K562 (cell line): ENCODE measurements around the gene MOB3C. TPM values are rescaled to one million over a fixed set of nuclear protein-coding genes. Genes with fewer than 3 reads are reported as not detected.

ENCODE experiments used
- CGGBP1 ChIP-seq: fragments of 250-450 bp; sonication (Bioruptor Pico); IDR thresholded peaks from 2 replicates; pipeline ENCODE4 v1.9.0; 2021; ENCODE audit warnings: mild to moderate bottlenecking
- ETV5 ChIP-seq: sonication (generic); formaldehyde crosslinking; IDR thresholded peaks from 2 replicates; pipeline ENCODE4 v1.4.0; 2020; ENCODE audit warnings: low read depth, mild to moderate bottlenecking, missing genetic modification reagents
- FOXJ3 ChIP-seq: sonication (generic); formaldehyde crosslinking; IDR thresholded peaks from 2 replicates; pipeline ENCODE4 v1.4.0; 2020; ENCODE audit warnings: mild to moderate bottlenecking, missing genetic modification reagents
- GTF2E2 ChIP-seq: fragments of 200-800 bp; sonication (Bioruptor generic); IDR thresholded peaks from 2 replicates; pipeline ENCODE4 v1.6.1; 2016; ENCODE audit warnings: missing genetic modification characterization, missing compliant biosample characterization
- HDGF ChIP-seq: fragments of 450-650 bp; IDR thresholded peaks from 2 replicates; pipeline ENCODE4 v1.6.1; 2016
- LEF1 ChIP-seq: fragments of 450-650 bp; IDR thresholded peaks from 2 replicates; pipeline ENCODE4 v1.6.1; 2016; ENCODE audit warnings: mild to moderate bottlenecking
- MEF2A ChIP-seq: IDR thresholded peaks from 2 replicates; pipeline ENCODE4 v1.6.1; 2011; ENCODE audit warnings: low read depth, mild to moderate bottlenecking, low read length, moderate library complexity; ENCODE audit not compliant: control insufficient read depth
- OTX1 ChIP-seq: fragments of 450-650 bp; formaldehyde crosslinking; IDR thresholded peaks from 2 replicates; pipeline ENCODE4 v1.4.0; 2022; ENCODE audit warnings: mild to moderate bottlenecking
- PCBP1 ChIP-seq: fragments of 200-400 bp; formaldehyde crosslinking; IDR thresholded peaks from 2 replicates; pipeline ENCODE4 v1.6.1; 2018; ENCODE audit warnings: mild to moderate bottlenecking, low read depth, low read length; ENCODE audit not compliant: poor library complexity, severe bottlenecking
- POLR2G ChIP-seq: fragments of 200-400 bp; formaldehyde crosslinking; IDR thresholded peaks from 2 replicates; pipeline ENCODE4 v1.6.1; 2017; ENCODE audit warnings: low read depth, mild to moderate bottlenecking, antibody characterized with exemption, low read length, moderate library complexity
- TEAD2 ChIP-seq: fragments of 450-650 bp; IDR thresholded peaks from 2 replicates; pipeline ENCODE4 v1.6.1; 2016; ENCODE audit warnings: missing genetic modification characterization, control low read depth, missing compliant biosample characterization
- TEAD4 ChIP-seq, 2 experiments: sonication (generic) in 1 of 2; formaldehyde crosslinking in 1 of 2; IDR thresholded peaks; 2 replicates each; pipeline versions ENCODE4 v1.6.1 to v1.8.0; 2012 to 2022; ENCODE audit warnings: borderline replicate concordance in 1 of 2, inconsistent platforms in 1 of 2, low read length in 1 of 2, mild to moderate bottlenecking in 1 of 2, missing genetic modification reagents in 1 of 2
- THRA ChIP-seq: fragments of 450-650 bp; IDR thresholded peaks from 2 replicates; pipeline ENCODE4 v1.6.1; 2017; ENCODE audit warnings: mild to moderate bottlenecking, moderate library complexity
- ZBED1 ChIP-seq: IDR thresholded peaks from 2 replicates; pipeline ENCODE4 v1.6.1; 2014
- ZBTB17 ChIP-seq: fragments of 450-650 bp; formaldehyde crosslinking; IDR thresholded peaks from 2 replicates; pipeline ENCODE4 v1.4.0; 2020; ENCODE audit warnings: mild to moderate bottlenecking
- ZBTB26 ChIP-seq: fragments of 450-650 bp; formaldehyde crosslinking; IDR thresholded peaks from 2 replicates; pipeline ENCODE4 v1.4.0; 2022; ENCODE audit warnings: missing genetic modification characterization
- ZNF165 ChIP-seq: fragments of 250-450 bp; sonication (Bioruptor Pico); IDR thresholded peaks from 2 replicates; pipeline ENCODE4 v1.4.0; 2020; ENCODE audit warnings: borderline replicate concordance
- ZNF444 ChIP-seq: fragments of 250-450 bp; sonication (Bioruptor Pico); IDR thresholded peaks from 2 replicates; pipeline ENCODE4 v1.4.0; 2020; ENCODE audit warnings: mild to moderate bottlenecking, moderate library complexity
- polyA plus RNA-seq, 8 experiments: library from polyadenylated mRNA; depleted of rRNA in 4 of 8; stranded (reverse) in 5 of 8; unstranded in 3 of 8; fragments of >200 nt; fragmentation: Nextera tagmentation in 2 of 8; fragmentation: Illumina TruSeq in 1 of 8; extraction: Ambion mirVana in 2 of 8; extraction: Trizol in 1 of 8; gene quantifications; 2 replicates each; pipeline versions ENCODE4 v1.2.1 to v1.2.3, GENCODE V29; 2011 to 2014; ENCODE audit warnings: inconsistent platforms in 1 of 8, missing spikeins in 1 of 8
- total RNA-seq, 7 experiments: library from RNA; depleted of rRNA in 6 of 7; stranded (reverse); fragments of >200 nt in 6 of 7; fragmentation: Illumina TruSeq in 2 of 7; extraction: Trizol in 2 of 7; gene quantifications; 2 replicates each; pipeline versions ENCODE4 v1.2.1 to v1.2.3, GENCODE V29; 2011 to 2021; ENCODE audit warnings: low replicate concordance in 1 of 7
- TF ChIP-seq, protein P1 (sequence below): fragments of 150-350 bp; IDR thresholded peaks from 2 replicates; pipeline ENCODE4 v1.6.1; 2014; ENCODE audit warnings: low read depth, mild to moderate bottlenecking, low read length, borderline replicate concordance
- TF ChIP-seq, protein P2 (sequence below): sonication (generic); formaldehyde crosslinking; IDR thresholded peaks from 2 replicates; pipeline ENCODE4 v1.8.0; 2022; ENCODE audit warnings: mild to moderate bottlenecking, missing genetic modification reagents

Gene MOB3C
- total and polyA plus RNA-seq, 9 of the 15 experiments (the other 6 are each of a cell fraction or from before 2014, with no cell fraction given): 1.0 to 7.5 (median 3.7) TPM

GRCh38 chr1:46603858-46604549, 12.6 kb downstream of the MOB3C start, which contains the start of gene MKNK1 (continued):
- TF ChIP-seq, protein P1, sequence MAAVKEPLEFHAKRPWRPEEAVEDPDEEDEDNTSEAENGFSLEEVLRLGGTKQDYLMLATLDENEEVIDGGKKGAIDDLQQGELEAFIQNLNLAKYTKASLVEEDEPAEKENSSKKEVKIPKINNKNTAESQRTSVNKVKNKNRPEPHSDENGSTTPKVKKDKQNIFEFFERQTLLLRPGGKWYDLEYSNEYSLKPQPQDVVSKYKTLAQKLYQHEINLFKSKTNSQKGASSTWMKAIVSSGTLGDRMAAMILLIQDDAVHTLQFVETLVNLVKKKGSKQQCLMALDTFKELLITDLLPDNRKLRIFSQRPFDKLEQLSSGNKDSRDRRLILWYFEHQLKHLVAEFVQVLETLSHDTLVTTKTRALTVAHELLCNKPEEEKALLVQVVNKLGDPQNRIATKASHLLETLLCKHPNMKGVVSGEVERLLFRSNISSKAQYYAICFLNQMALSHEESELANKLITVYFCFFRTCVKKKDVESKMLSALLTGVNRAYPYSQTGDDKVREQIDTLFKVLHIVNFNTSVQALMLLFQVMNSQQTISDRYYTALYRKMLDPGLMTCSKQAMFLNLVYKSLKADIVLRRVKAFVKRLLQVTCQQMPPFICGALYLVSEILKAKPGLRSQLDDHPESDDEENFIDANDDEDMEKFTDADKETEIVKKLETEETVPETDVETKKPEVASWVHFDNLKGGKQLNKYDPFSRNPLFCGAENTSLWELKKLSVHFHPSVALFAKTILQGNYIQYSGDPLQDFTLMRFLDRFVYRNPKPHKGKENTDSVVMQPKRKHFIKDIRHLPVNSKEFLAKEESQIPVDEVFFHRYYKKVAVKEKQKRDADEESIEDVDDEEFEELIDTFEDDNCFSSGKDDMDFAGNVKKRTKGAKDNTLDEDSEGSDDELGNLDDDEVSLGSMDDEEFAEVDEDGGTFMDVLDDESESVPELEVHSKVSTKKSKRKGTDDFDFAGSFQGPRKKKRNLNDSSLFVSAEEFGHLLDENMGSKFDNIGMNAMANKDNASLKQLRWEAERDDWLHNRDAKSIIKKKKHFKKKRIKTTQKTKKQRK: no peak
- TF ChIP-seq PCBP1: no peak
- TF ChIP-seq, protein P2, sequence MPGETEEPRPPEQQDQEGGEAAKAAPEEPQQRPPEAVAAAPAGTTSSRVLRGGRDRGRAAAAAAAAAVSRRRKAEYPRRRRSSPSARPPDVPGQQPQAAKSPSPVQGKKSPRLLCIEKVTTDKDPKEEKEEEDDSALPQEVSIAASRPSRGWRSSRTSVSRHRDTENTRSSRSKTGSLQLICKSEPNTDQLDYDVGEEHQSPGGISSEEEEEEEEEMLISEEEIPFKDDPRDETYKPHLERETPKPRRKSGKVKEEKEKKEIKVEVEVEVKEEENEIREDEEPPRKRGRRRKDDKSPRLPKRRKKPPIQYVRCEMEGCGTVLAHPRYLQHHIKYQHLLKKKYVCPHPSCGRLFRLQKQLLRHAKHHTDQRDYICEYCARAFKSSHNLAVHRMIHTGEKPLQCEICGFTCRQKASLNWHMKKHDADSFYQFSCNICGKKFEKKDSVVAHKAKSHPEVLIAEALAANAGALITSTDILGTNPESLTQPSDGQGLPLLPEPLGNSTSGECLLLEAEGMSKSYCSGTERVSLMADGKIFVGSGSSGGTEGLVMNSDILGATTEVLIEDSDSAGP (CRISPR knock-in tag): 0 out of 2 replicates have a peak, but pooled peaks have one; percentile 48
- TF ChIP-seq ZBTB17 (CRISPR knock-in tag): peak; percentile 79; the same call in 1 of the 2 replicates
- no peak for TF ChIP-seq LEF1
- TF ChIP-seq POLR2G: peak; percentile 98
- TF ChIP-seq CGGBP1: peak; percentile 49; the same call in 1 of the 2 replicates
- TF ChIP-seq ETV5 (CRISPR knock-in tag): no peak
- TF ChIP-seq HDGF: no peak
- no peak for TF ChIP-seq ZNF444
- TF ChIP-seq FOXJ3: no peak
- no peak for TF ChIP-seq THRA
- peak; percentile 57; the same call in 1 of the 2 replicates for TF ChIP-seq OTX1 (CRISPR knock-in tag)
- no peak for TF ChIP-seq MEF2A
- no peak for TF ChIP-seq GTF2E2
- no peak for TF ChIP-seq ZNF165 (CRISPR knock-in tag)
- no peak for TF ChIP-seq TEAD2
- TF ChIP-seq ZBTB26 (CRISPR knock-in tag): no peak
- TF ChIP-seq ZBED1: no peak; the same call in 1 of the 2 replicates
- TF ChIP-seq TEAD4 (IDR thresholded peaks at IDR 0.05; ENCODE audit: low read length): no peak
- no peak for TF ChIP-seq TEAD4 (CRISPR knock-in tag; IDR thresholded peaks at IDR 0.05; ENCODE audit: borderline replicate concordance)
